OCI-LY1 (cell line): ENCODE data around the gene SAE1.

Experiments
- H2AFZ ChIP-seq: fragments of 200-600 bp; sonication (generic), shearing (Covaris generic); 2 replicates; pipeline ENCODE4 v1.6.0; 2014; ENCODE audit warnings: antibody characterized with exemption, mild to moderate bottlenecking, low read length
- H3F3A ChIP-seq: fragments of 200-600 bp; sonication (generic), shearing (Covaris generic); 2 replicates; pipeline ENCODE4 v1.6.0; 2014; ENCODE audit warnings: mild to moderate bottlenecking, antibody characterized with exemption, low read length, moderate library complexity; ENCODE audit not compliant: insufficient read depth
- H3K27ac ChIP-seq: fragments of 200-600 bp; sonication (generic); 2 replicates; pipeline ENCODE4 v1.5.1; 2014; ENCODE audit warnings: low read length, mixed run types, mild to moderate bottlenecking, low read depth; ENCODE audit not compliant: poor library complexity, severe bottlenecking
- H3K27me3 ChIP-seq: fragments of 200-600 bp; sonication (generic); 2 replicates; pipeline ENCODE4 v1.6.0; 2014; ENCODE audit warnings: antibody characterized with exemption, mild to moderate bottlenecking, low read length, moderate library complexity; ENCODE audit not compliant: insufficient read depth
- H3K36me3 ChIP-seq: fragments of 200-600 bp; sonication (generic); 2 replicates; pipeline ENCODE4 v1.6.1; 2014; ENCODE audit warnings: mild to moderate bottlenecking, antibody characterized with exemption, low read length, moderate library complexity, mixed read lengths; ENCODE audit not compliant: insufficient read depth
- H3K4me1 ChIP-seq: fragments of 200-600 bp; sonication (generic); 2 replicates; pipeline ENCODE4 v1.5.1; 2014; ENCODE audit warnings: mild to moderate bottlenecking, low read length, moderate library complexity; ENCODE audit not compliant: insufficient read depth, severe bottlenecking
- H3K4me2 ChIP-seq: fragments of 200-600 bp; sonication (generic), shearing (Covaris generic); 2 replicates; pipeline ENCODE4 v1.6.1; 2014; ENCODE audit warnings: low read length
- H3K4me3 ChIP-seq: fragments of 200-600 bp; sonication (generic); 2 replicates; pipeline ENCODE4 v1.5.1; 2014; ENCODE audit warnings: low read length, low read depth, mild to moderate bottlenecking, mixed read lengths; ENCODE audit not compliant: poor library complexity, severe bottlenecking
- H3K79me2 ChIP-seq: fragments of 200-600 bp; shearing (Covaris generic); 2 replicates; pipeline ENCODE4 v1.6.1; 2016; ENCODE audit warnings: mixed run types, low read length, mixed read lengths; ENCODE audit not compliant: insufficient read depth
- H3K9ac ChIP-seq: fragments of 200-600 bp; sonication (generic), shearing (Covaris generic); 2 replicates; pipeline ENCODE4 v1.6.1; 2014; ENCODE audit warnings: mild to moderate bottlenecking, low read length, mixed read lengths
- H3K9me2 ChIP-seq: fragments of 200-600 bp; sonication (generic), shearing (Covaris generic); 2 replicates; pipeline ENCODE4 v1.6.1; 2014; ENCODE audit warnings: low read depth, mild to moderate bottlenecking, low read length, mixed read lengths
- H3K9me3 ChIP-seq: fragments of 200-600 bp; shearing (Covaris generic); 2 replicates; pipeline ENCODE4 v1.6.1; 2014; ENCODE audit warnings: low read length, mixed read lengths
- H4K20me1 ChIP-seq: fragments of 200-600 bp; sonication (generic), shearing (Covaris generic); 2 replicates; pipeline ENCODE4 v1.6.0; 2016; ENCODE audit warnings: mild to moderate bottlenecking, low read length; ENCODE audit not compliant: insufficient read depth
- CTCF ChIP-seq: fragments of 200-600 bp; sonication (generic), shearing (Covaris generic); IDR thresholded peaks from 2 replicates; pipeline ENCODE4 v1.5.1; 2017; ENCODE audit warnings: mild to moderate bottlenecking, antibody characterized with exemption, low read length, moderate library complexity, mixed read lengths
- EZH2 ChIP-seq: fragments of 200-600 bp; sonication (generic), shearing (Covaris generic); IDR thresholded peaks from 2 replicates; pipeline ENCODE4 v1.8.0; 2017; ENCODE audit warnings: borderline replicate concordance, mixed run types, mild to moderate bottlenecking, antibody characterized with exemption, low read length, moderate library complexity, mixed read lengths

The SAE1 gene

GRCh38 chr19:47209319-47210179 lies 78.9 kb downstream of the SAE1 start:
- no peak overlapping the region for H3K4me2 ChIP-seq
- H2AFZ ChIP-seq: no peak overlapping the region
- H3F3A ChIP-seq: no peaks in the 10 kb centered on the region
- H3K9me2 ChIP-seq: no peaks in the 10 kb centered on the region
- H3K4me3 ChIP-seq: no peak overlapping the region
- no peak for TF ChIP-seq EZH2
- no peak for TF ChIP-seq CTCF
- H3K36me3 ChIP-seq: peaks cover 65% of the 10 kb centered on the region
- H3K27me3 ChIP-seq: no peaks in the 10 kb centered on the region
- H3K9me3 ChIP-seq: no peaks in the 10 kb centered on the region
- no peak overlapping the region for H3K9ac ChIP-seq
- H4K20me1 ChIP-seq: no peaks in the 10 kb centered on the region
- peak overlapping the region; percentile 65 for H3K27ac ChIP-seq
- peaks cover 32% of the 10 kb centered on the region for H3K4me1 ChIP-seq
- no peaks in the 10 kb centered on the region for H3K79me2 ChIP-seq

DNA sequence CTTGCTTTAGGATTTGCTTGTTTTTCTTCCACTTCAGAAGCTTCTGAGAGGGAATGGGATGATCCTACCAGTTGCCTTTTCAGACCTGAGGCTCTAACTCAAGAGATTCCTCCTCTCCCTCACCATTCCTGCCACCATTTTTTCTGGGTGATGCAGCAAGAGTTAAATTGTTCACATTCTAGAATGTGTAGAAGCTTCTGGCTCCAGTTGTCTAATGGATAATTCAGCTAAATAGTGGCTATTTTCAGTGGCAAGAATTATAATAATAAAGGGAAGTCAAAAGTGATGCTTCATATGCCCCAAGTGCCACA lies 79.5 kb downstream of the SAE1 start:
- H3K79me2 ChIP-seq: no peaks in the 10 kb centered on the region
- no peak overlapping the region for H3K4me2 ChIP-seq
- H3F3A ChIP-seq: no peaks in the 10 kb centered on the region
- H3K9me3 ChIP-seq: no peaks in the 10 kb centered on the region
- H2AFZ ChIP-seq: no peak overlapping the region
- peaks cover 32% of the 10 kb centered on the region for H3K4me1 ChIP-seq
- H3K27me3 ChIP-seq: no peaks in the 10 kb centered on the region
- H3K9me2 ChIP-seq: no peaks in the 10 kb centered on the region
- no peaks in the 10 kb centered on the region for H4K20me1 ChIP-seq
- TF ChIP-seq EZH2: no peak
- no peak for TF ChIP-seq CTCF
- H3K4me3 ChIP-seq: no peak overlapping the region
- H3K27ac ChIP-seq: peak overlapping the region; percentile 65
- peaks cover 60% of the 10 kb centered on the region for H3K36me3 ChIP-seq
- H3K9ac ChIP-seq: peak overlapping the region; percentile 27

- Histone ChIP-seq H4K20me1 (no peaks in the 10 kb centered on the region), H3K27ac (peak overlapping the region; percentile 65), H3K4me3 (no peak overlapping the region), H3K36me3 (peaks cover 53% of the 10 kb centered on the region), H3K4me2 (no peak overlapping the region), H3F3A (no peaks in the 10 kb centered on the region; the same call in 1 of the 2 replicates), H3K9me3 (no peaks in the 10 kb centered on the region), H3K79me2 (no peaks in the 10 kb centered on the region), H3K9ac (peak overlapping the region; percentile 27; the same call in 1 of the 2 replicates), H3K4me1 (peaks cover 32% of the 10 kb centered on the region), H2AFZ (no peak overlapping the region), H3K9me2 (no peaks in the 10 kb centered on the region), H3K27me3 (no peaks in the 10 kb centered on the region)
- TF ChIP-seq EZH2 (no peak), CTCF (peak; percentile 79)
Measured at GRCh38 chr19:47210689-47211316, 80.2 kb downstream of the SAE1 start.
